ENCODE results near the gene TSPAN11.
A peak's percentile ranks its signal among the peaks of the same experiment; 100 is the strongest.

GRCh38 chr12:30985814-30986452 is 59.4 kb downstream of the TSPAN11 start:
- TF ChIP-seq ZNF671 (CRISPR knock-in tag; IDR thresholded peaks at IDR 0.05), result no peak
- no peak for TF ChIP-seq E2F5 (CRISPR knock-in tag; IDR thresholded peaks at IDR 0.05)
- no peak for TF ChIP-seq FOXP4 (CRISPR knock-in tag; IDR thresholded peaks at IDR 0.05)
- TF ChIP-seq CTCF (IDR thresholded peaks at IDR 0.05), result peak; percentile 56; the same call in 1 of the 2 replicates
- TF ChIP-seq ZNF232 (CRISPR knock-in tag; IDR thresholded peaks at IDR 0.05), result no peak
- TF ChIP-seq NR3C1 (CRISPR knock-in tag; conservative IDR thresholded peaks at IDR 0.05; ENCODE audit: low read depth), result no peak
- TF ChIP-seq ATF3 (CRISPR knock-in tag; conservative IDR thresholded peaks at IDR 0.05), result no peak
- TF ChIP-seq PREB (CRISPR knock-in tag; IDR thresholded peaks at IDR 0.05; ENCODE audit: borderline replicate concordance), result no peak
- TF ChIP-seq CBFB (CRISPR knock-in tag; IDR thresholded peaks at IDR 0.05; ENCODE audit: low read depth), result no peak
- no peak for TF ChIP-seq ZNF138 (CRISPR knock-in tag; conservative IDR thresholded peaks at IDR 0.05)
- TF ChIP-seq TP53 (CRISPR knock-in tag; IDR thresholded peaks at IDR 0.05), result no peak
- no peak for TF ChIP-seq SP1 (CRISPR knock-in tag; conservative IDR thresholded peaks at IDR 0.05)
- TF ChIP-seq HMGXB4 (CRISPR knock-in tag; IDR thresholded peaks at IDR 0.05), result no peak
- TF ChIP-seq USF2 (CRISPR knock-in tag; IDR thresholded peaks at IDR 0.05), result no peak
